Measurements from ENCODE around the gene TBCEL. TPM values are rescaled to one million over a fixed set of nuclear protein-coding genes. Genes with fewer than 3 reads are reported as not detected.
"Not testable (repeated sequence)": the region's sequence is repeated elsewhere in the genome, so short reads cannot be mapped to it uniquely, and the experiment has no call there.

The TBCEL gene
- total RNA-seq, 2 donors from 2014 or later: 17.1 TPM

DNA sequence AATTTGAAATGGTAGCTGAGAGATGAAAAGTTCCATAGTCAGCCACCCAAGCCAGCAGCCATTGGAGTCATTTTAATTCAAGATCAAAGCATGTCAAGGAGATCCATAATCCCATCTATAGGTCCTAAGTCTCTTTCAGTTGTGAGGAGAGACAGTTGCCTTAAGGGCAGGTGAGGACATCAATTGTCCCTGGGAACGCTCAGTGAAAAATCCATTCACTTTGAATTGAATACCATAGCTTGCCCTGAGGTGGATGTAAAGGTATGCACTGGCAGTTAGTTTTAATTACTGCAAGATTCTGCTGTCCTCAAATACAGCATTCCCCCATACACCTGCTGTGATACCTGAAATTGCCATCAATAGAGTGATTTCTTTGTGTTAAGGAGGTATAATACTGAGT, 25.3 kb upstream of the TBCEL start:
- no peak for DNase-seq
- Mint-ChIP-seq H3K27ac (no peak overlapping the region), H3K36me3 (ENCODE audit: low read depth) (no peaks in the 10 kb centered on the region), H3K4me1 (peaks cover 2% of the 10 kb centered on the region), H3K27me3 (peaks cover 34% of the 10 kb centered on the region), H3K4me3 (no peak overlapping the region)
- no peaks in the 10 kb centered on the region for H3K9me3 ChIP-seq (ENCODE audit: control insufficient read depth, low read length, poor library complexity, severe bottlenecking)
- no peak for ATAC-seq

DNA sequence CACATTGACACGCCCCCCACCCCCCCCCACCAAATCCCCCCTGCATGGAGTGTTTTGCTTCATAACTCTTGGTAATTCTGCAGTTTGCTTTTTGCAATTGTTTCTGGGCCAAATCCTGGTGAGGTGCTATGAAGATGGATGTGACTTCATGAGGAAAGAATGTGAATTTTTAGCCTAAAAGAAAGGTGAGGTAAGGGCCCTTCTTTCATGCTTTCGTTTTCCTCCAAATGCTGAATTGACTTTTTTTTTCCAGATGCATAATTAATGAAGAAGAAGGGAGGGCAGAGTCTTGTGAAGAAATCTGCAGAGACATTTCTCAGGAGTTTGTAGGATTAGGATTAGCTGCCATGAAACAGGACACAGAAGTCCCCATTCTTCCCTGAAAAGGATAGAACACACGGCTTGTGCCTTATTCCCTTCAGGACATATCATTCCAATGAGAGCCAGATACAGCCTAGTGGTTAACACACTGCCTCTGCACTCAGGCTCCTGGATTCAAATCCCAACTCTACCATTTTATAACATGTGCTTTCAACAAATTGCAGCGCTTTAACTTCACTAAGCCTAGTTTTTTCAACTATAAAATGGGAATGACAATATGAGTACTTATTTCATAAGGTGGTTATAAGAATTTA, 19.6 kb upstream of the TBCEL start:
- Mint-ChIP-seq H3K4me1 (peaks cover 2% of the 10 kb centered on the region), H3K4me3 (no peak overlapping the region), H3K27ac (no peak overlapping the region), H3K36me3 (ENCODE audit: low read depth) (no peaks in the 10 kb centered on the region), H3K27me3 (peaks cover 33% of the 10 kb centered on the region)
- DNase-seq: no peak
- ATAC-seq: no peak
- H3K9me3 ChIP-seq (ENCODE audit: control insufficient read depth, low read length, poor library complexity, severe bottlenecking): no peaks in the 10 kb centered on the region

DNA sequence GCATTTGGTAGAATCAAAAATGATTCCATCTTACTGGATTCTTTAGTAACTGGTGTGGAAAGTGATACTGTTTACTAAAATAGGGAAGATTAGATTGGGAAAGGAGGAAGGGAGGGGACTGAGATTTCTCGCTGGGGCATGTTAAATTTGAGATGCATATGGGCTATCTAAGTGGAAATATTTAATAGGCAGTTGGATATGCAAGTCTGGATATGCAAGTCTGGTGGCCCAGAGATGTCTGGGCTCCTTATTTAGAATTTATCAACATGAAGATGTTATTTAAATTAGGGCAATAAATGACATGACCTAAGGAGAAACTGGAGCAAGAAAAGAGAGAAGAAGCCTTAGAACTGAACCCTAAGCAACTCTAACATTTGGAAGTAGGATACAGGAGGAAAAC, 17.0 kb upstream of the TBCEL start:
- ATAC-seq (no peak), DNase-seq (no peak)
- Mint-ChIP-seq H3K27ac (no peak overlapping the region), H3K4me1 (peaks cover 2% of the 10 kb centered on the region), H3K36me3 (ENCODE audit: low read depth) (no peaks in the 10 kb centered on the region), H3K27me3 (peaks cover 31% of the 10 kb centered on the region), H3K4me3 (no peak overlapping the region)
- H3K9me3 ChIP-seq (ENCODE audit: control insufficient read depth, low read length, poor library complexity, severe bottlenecking): no peaks in the 10 kb centered on the region

DNA sequence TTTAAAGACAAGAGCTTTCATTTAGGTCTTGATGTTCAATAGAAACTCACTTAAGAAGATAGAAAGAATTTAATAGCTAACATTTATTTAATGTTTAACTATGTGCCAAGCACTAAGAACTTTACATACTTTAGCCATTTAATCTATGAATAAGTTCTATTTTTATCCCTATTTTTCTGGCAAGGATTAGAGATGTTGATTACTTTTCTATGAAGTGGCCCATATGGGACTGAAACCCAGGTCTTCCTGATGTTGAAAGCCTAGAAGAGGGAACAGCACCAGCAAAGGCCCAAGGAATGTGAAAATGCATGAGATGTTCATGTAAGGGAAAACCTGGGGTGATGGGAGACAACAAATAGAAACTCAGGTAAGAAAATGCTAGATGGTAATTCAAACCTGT, 15.4 kb upstream of the TBCEL start:
- no peaks in the 10 kb centered on the region for H3K36me3 Mint-ChIP-seq (ENCODE audit: low read depth)
- H3K4me1 Mint-ChIP-seq: no peaks in the 10 kb centered on the region
- H3K4me3 Mint-ChIP-seq: no peak overlapping the region
- DNase-seq: no peak
- H3K27me3 Mint-ChIP-seq: peaks cover 20% of the 10 kb centered on the region
- no peak overlapping the region for H3K27ac Mint-ChIP-seq
- ATAC-seq: no peak
- no peaks in the 10 kb centered on the region for H3K9me3 ChIP-seq (ENCODE audit: control insufficient read depth, low read length, poor library complexity, severe bottlenecking)

DNA sequence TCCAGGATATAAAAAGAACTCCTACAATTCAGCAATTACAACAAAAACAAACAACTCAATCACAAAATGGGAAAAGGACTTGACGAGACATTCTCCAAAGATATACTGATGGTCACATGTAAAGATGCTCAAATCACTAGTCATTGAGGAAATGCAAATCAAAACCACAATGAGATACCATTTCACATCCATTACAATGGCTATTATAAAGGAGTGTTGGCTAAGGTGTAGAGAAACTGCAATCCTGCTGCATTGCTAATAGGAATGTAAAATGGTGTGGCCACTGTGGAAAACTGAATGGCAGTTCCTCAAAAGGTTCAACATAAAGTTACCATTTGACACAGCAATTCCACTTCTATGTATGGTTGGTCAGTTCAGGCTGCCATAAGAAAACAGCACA, 11.8 kb upstream of the TBCEL start:
- ATAC-seq: no peak
- no peak for DNase-seq
- H3K9me3 ChIP-seq (ENCODE audit: control insufficient read depth, low read length, poor library complexity, severe bottlenecking): no peaks in the 10 kb centered on the region
- no peak overlapping the region for H3K4me3 Mint-ChIP-seq
- H3K27me3 Mint-ChIP-seq: peaks cover 6% of the 10 kb centered on the region
- no peaks in the 10 kb centered on the region for H3K36me3 Mint-ChIP-seq (ENCODE audit: low read depth)
- no peaks in the 10 kb centered on the region for H3K4me1 Mint-ChIP-seq
- no peak overlapping the region for H3K27ac Mint-ChIP-seq

DNA sequence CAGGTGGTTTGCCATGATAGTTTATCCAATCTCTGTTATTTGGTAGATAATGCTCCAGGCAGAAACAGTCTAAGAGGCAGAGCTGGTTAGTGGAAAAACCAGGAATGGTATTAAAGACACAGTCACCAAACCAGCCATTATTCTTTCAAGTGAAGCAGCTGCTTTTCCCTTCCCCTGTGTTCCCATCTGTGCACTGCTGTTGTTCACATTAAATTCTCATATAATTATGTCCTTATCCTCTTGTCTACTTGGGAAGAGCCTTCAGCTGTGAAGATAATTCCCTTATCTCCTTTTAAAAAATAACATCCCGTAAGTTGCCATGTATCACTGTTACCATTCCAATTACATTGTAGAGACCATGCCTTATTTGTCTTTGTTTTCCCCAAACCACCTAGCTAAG, 5.2 kb upstream of the TBCEL start:
- Mint-ChIP-seq H3K4me1 (peaks cover 10% of the 10 kb centered on the region), H3K4me3 (no peak overlapping the region), H3K27ac (no peak overlapping the region), H3K27me3 (peaks cover 24% of the 10 kb centered on the region), H3K36me3 (ENCODE audit: low read depth) (no peaks in the 10 kb centered on the region)
- ATAC-seq (no peak), DNase-seq (no peak)
- no peaks in the 10 kb centered on the region for H3K9me3 ChIP-seq (ENCODE audit: control insufficient read depth, low read length, poor library complexity, severe bottlenecking)

DNA sequence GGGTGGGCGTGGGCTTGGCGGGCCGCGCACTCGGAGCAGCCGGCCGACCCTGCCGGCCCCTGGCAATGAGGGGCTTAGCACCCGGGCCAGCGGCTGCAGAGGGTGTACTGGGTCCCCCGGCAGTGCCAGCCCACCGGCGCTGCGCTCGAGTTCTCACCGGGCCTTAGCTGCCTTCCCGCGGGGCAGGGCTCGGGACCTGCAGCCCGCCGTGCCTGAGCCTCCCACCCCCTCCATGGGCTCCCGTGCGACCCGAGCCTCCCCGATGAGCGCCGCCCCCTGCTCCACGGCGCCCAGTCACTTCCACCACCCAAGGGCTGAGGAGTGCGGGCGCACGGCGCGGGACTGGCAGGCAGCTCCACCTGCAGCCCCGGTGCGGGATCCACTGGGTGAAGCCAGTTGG, 2.2 kb upstream of the TBCEL start:
- not testable (repeated sequence) for H3K36me3 Mint-ChIP-seq (ENCODE audit: low read depth); ATAC-seq; H3K27ac Mint-ChIP-seq; H3K9me3 ChIP-seq (ENCODE audit: control insufficient read depth, low read length, poor library complexity, severe bottlenecking); DNase-seq; H3K4me3 Mint-ChIP-seq
- Mint-ChIP-seq H3K27me3 (peaks cover 24% of the 10 kb centered on the region), H3K4me1 (peaks cover 28% of the 10 kb centered on the region)

DNA sequence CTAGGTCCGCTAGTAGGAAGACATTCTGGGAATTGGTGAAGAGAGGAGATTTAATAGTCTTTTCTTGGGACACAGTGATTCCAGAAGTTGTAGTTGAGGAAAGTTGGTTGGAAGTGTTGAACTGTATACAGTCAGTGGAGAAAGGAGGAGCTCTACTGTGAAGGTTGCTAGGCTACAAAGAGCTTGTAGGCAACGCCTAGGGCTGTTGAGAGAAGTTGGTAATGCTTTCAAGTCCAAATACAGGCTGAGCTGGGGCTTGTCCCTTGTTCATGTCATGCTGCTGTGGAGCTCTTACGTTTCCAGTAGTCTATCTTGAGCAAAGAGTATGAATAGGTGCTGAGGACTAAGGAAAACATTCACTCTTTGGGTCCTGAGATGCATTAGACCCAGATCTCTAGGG, 1.1 kb downstream of the TBCEL start:
- Mint-ChIP-seq H3K27ac (peak overlapping the region; percentile 91), H3K4me3 (peak overlapping the region; percentile 92), H3K4me1 (peaks cover 43% of the 10 kb centered on the region), H3K27me3 (peaks cover 19% of the 10 kb centered on the region), H3K36me3 (ENCODE audit: low read depth) (peaks cover 1% of the 10 kb centered on the region)
- DNase-seq (no peak), ATAC-seq (peak; percentile 25)
- H3K9me3 ChIP-seq (ENCODE audit: control insufficient read depth, low read length, poor library complexity, severe bottlenecking): no peaks in the 10 kb centered on the region

DNA sequence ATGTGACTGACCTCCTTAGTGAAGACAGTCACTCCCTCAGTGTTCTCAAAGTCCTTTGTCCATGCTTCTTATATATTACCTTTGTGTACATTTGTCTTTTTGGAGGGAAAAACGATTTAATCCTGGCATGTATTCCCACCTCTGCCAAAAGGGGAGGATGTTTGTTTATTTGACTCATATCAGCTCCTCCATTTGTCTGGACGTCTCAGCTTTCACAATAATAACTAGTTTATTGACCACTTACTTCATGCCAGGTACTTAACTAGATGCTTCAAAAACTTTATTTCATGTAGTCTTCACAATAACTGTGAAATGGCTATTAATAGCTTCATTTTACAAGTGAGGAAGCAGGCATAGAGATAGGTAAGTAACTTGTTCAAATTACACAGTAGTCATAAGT, 5.3 kb downstream of the TBCEL start:
- Mint-ChIP-seq H3K4me1 (peaks cover 37% of the 10 kb centered on the region), H3K27me3 (no peaks in the 10 kb centered on the region), H3K27ac (no peak overlapping the region), H3K36me3 (ENCODE audit: low read depth) (peaks cover 2% of the 10 kb centered on the region), H3K4me3 (no peak overlapping the region)
- DNase-seq (no peak), ATAC-seq (no peak)
- H3K9me3 ChIP-seq (ENCODE audit: control insufficient read depth, low read length, poor library complexity, severe bottlenecking): no peaks in the 10 kb centered on the region

DNA sequence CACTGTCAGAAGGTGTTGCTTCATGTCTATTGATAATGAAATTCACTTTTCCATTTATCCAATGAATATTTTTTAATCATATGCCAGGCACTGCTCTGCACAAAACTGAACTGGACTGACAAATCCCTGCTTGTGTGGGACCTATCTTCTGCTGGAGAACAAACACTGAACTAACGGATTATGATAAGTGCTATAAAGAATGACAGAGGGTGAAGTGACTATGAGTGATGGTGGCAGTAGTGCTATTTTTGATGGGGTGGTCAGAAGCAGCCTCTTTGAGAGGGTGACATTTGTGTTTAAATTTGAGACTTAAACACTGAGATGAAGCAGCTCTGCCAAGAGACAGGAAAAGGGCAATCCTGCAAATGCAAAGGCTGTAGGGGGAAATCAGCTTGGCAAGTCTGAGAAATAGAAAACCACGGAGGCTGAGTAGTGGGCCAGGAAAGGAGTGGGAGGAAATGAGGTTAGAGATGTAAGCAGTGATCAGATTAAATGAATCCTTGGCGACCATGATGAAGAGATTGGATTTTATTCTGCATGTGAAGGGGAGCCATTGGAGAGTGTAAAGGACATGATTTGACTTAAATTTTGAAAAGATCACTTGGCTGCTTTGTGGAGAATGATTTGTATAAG, 6.0 kb downstream of the TBCEL start:
- Mint-ChIP-seq H3K36me3 (ENCODE audit: low read depth) (peaks cover 2% of the 10 kb centered on the region), H3K27me3 (no peaks in the 10 kb centered on the region), H3K4me3 (no peak overlapping the region), H3K27ac (no peak overlapping the region), H3K4me1 (peaks cover 29% of the 10 kb centered on the region)
- no peak for DNase-seq
- H3K9me3 ChIP-seq (ENCODE audit: control insufficient read depth, low read length, poor library complexity, severe bottlenecking): no peaks in the 10 kb centered on the region
- no peak for ATAC-seq

DNA sequence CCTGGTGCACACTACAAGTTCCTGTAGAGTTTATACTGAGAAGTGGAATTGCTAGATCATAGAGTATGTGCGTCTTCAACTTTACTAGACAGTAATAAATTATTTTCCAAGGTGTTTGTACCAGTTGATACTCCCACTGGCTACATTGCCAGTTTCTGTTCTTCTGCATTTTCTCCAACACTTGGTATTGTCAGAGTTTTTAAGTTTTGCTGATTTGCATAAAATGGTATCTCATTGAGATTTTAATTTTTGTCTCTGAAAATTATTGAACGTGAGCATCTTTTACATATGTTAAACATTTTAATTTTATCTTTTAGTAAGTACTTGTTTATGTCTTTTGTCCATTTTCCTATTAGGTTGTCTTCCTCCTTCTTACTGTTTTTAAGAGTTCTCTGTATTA, 7.3 kb downstream of the TBCEL start:
- H3K4me3 Mint-ChIP-seq: no peak overlapping the region
- no peaks in the 10 kb centered on the region for H3K9me3 ChIP-seq (ENCODE audit: control insufficient read depth, low read length, poor library complexity, severe bottlenecking)
- H3K27me3 Mint-ChIP-seq: no peaks in the 10 kb centered on the region
- ATAC-seq (no peak), DNase-seq (no peak)
- H3K4me1 Mint-ChIP-seq: peaks cover 26% of the 10 kb centered on the region
- no peak overlapping the region for H3K27ac Mint-ChIP-seq
- peaks cover 2% of the 10 kb centered on the region for H3K36me3 Mint-ChIP-seq (ENCODE audit: low read depth)

DNA sequence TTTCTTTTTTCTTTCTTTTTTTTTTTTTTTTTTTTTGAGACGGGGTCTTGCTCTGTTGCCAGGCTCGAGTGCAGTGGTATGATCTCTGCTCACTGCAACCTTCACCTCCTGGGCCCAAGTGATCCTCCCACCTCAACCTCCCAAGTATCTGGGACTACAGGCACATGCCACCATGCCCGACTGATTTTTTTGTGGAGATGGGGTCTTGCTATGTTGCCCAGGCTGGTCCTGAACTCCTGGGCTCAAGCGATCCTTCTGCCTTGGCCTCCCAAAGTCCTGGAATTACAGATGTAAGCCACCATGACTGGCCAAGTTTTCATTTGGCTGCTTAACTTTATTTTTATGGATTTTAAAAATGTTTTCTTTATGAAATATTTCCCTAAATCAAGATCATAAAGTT, 7.7 kb downstream of the TBCEL start:
- H3K4me1 Mint-ChIP-seq: peaks cover 31% of the 10 kb centered on the region
- H3K4me3 Mint-ChIP-seq; DNase-seq; H3K36me3 Mint-ChIP-seq (ENCODE audit: low read depth); H3K9me3 ChIP-seq (ENCODE audit: control insufficient read depth, low read length, poor library complexity, severe bottlenecking); ATAC-seq; H3K27ac Mint-ChIP-seq; H3K27me3 Mint-ChIP-seq: not testable (repeated sequence)

DNA sequence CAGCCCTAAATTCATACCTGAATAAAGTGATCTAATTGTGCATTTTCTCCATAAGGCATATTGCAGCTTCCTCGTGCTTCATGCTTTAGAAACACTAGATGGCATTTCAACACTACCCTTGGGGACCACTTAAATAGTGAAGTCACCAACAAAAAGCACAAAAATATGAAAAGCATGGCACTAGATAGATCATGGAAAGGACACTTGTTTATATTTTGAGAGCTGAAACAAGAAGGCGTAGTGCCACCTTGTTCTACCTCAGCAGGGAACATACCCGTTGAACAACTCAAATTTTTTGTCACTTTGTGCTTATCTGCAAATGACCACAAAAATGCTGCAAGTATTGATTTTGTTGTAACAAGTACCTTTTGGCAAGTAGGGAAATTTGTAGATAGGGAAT, 8.6 kb downstream of the TBCEL start:
- Mint-ChIP-seq H3K27me3 (no peaks in the 10 kb centered on the region), H3K4me3 (no peak overlapping the region), H3K4me1 (peaks cover 30% of the 10 kb centered on the region)

DNA sequence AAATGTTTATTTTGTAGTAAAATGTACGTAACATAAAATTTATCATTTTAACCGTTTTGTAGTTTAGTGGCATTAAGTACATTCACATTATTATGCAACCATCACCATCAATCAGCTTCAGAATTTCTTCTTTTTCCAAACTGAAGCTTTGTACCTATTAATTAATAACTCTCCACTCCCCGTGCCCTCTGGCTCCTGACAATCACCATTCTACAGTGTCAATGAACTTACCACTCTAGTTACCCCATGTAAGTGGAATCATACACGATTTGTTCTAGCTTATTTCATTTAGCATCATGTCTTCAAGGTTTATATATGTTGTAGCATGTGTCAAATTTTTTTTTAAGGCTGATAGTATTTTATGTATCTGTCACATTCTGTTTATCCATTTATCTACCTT, 9.7 kb downstream of the TBCEL start:
- peak overlapping the region; percentile 16 for H3K27ac Mint-ChIP-seq
- no peak for DNase-seq
- H3K9me3 ChIP-seq (ENCODE audit: control insufficient read depth, low read length, poor library complexity, severe bottlenecking): no peaks in the 10 kb centered on the region
- H3K4me3 Mint-ChIP-seq: no peak overlapping the region
- H3K4me1 Mint-ChIP-seq: peaks cover 28% of the 10 kb centered on the region
- H3K27me3 Mint-ChIP-seq: no peaks in the 10 kb centered on the region
- no peak for ATAC-seq
- peaks cover 3% of the 10 kb centered on the region for H3K36me3 Mint-ChIP-seq (ENCODE audit: low read depth)

More for the DNA sequence above, 8.6 kb downstream of the TBCEL start:
- no peak overlapping the region for H3K27ac Mint-ChIP-seq
- H3K36me3 Mint-ChIP-seq (ENCODE audit: low read depth): peaks cover 2% of the 10 kb centered on the region
- DNase-seq: no peak
- H3K9me3 ChIP-seq (ENCODE audit: control insufficient read depth, low read length, poor library complexity, severe bottlenecking): no peaks in the 10 kb centered on the region
- no peak for ATAC-seq
